GM19238 (cell line): ENCODE results near the gene RHBDL3.
"Not testable (repeated sequence)": the region's sequence is repeated elsewhere in the genome, so short reads cannot be mapped to it uniquely, and the experiment has no call there.

Experiments
- DNase-seq: peaks from one replicate; pipeline ENCODE4 v3.0.0; 2011; ENCODE audit warnings: low spot score; ENCODE audit not compliant: insufficient read length

Gene RHBDL3

GRCh38 chr17:32265192-32265923 lies at the start of gene RHBDL3:
RHBDL3 (plus strand) TSS chr17:32265832; CDS start chr17:32266190, 358 bp downstream.
- no peak for DNase-seq

GRCh38 chr17:32222621-32223020 lies 43.0 kb upstream of the RHBDL3 start:
- no peak for DNase-seq

- no peak for DNase-seq
Measured at GRCh38 chr17:32223703-32224102, 41.9 kb upstream of the RHBDL3 start.

- DNase-seq: no peak
Measured at GRCh38 chr17:32226886-32227285, 38.7 kb upstream of the RHBDL3 start.

- no peak for DNase-seq
Measured at GRCh38 chr17:32227910-32228309, 37.7 kb upstream of the RHBDL3 start.

GRCh38 chr17:32235588-32235987 lies 30.0 kb upstream of the RHBDL3 start:
- no peak for DNase-seq

- no peak for DNase-seq
Measured at GRCh38 chr17:32239456-32239855, 26.2 kb upstream of the RHBDL3 start.

GRCh38 chr17:32240750-32241149 lies 24.9 kb upstream of the RHBDL3 start:
- DNase-seq: no peak

GRCh38 chr17:32241640-32242039 lies 24.0 kb upstream of the RHBDL3 start:
- no peak for DNase-seq

GRCh38 chr17:32249475-32249874 lies 16.2 kb upstream of the RHBDL3 start:
- DNase-seq: no peak

- DNase-seq: peak; percentile 68
Measured at GRCh38 chr17:32253117-32253611, 12.5 kb upstream of the RHBDL3 start.

- no peak for DNase-seq
Measured at GRCh38 chr17:32256012-32256700, 9.5 kb upstream of the RHBDL3 start.

GRCh38 chr17:32256701-32257019 lies 9.0 kb upstream of the RHBDL3 start:
- DNase-seq: no peak

- no peak for DNase-seq
Measured at GRCh38 chr17:32258383-32259140, 7.1 kb upstream of the RHBDL3 start.

- DNase-seq: no peak
Measured at GRCh38 chr17:32259586-32259985, 6.0 kb upstream of the RHBDL3 start.

GRCh38 chr17:32261417-32261736 lies 4.3 kb upstream of the RHBDL3 start:
- DNase-seq: no peak

- no peak for DNase-seq
Measured at GRCh38 chr17:32261936-32262510, 3.6 kb upstream of the RHBDL3 start.

- not testable (repeated sequence) for DNase-seq
Measured at GRCh38 chr17:32263515-32263914, 2.1 kb upstream of the RHBDL3 start.

GRCh38 chr17:32264140-32264799 lies 1.4 kb upstream of the RHBDL3 start:
- no peak for DNase-seq

GRCh38 chr17:32264823-32265191 lies 825 bp upstream of the RHBDL3 start:
- DNase-seq: no peak

- no peak for DNase-seq
Measured at GRCh38 chr17:32266051-32266388, 388 bp downstream of the RHBDL3 start.
